ENCODE results near the gene KRTAP27-1.

The KRTAP27-1 gene

GRCh38 chr21:30337276-30337744 lies at the start of gene KRTAP27-1:
KRTAP27-1 (minus strand) TSS chr21:30337694; CDS start chr21:30337668, 26 bp downstream.
- no peak within 1 kb of the TSS for H3K4me3 ChIP-seq (ENCODE audit: low read depth, low read length)

DNA sequence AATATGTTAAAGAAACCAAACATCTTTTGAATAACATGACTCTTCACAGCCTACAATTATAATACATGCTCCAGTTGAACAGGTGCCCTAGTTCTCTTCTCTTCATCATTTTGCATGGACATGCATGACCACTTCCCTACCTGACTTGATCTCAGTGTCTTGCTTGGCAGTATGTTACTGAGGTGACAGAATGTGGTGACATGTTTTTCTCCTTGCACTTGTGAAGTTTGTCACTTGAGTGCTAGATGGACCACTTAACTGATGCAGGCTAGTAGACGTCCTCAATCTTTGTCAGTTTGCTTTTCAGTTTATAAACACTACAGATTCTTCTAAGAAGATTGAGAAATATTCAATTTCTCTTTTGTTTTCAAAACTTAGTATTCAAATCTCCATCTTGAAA lies 44.7 kb upstream of the KRTAP27-1 start:
- no peak overlapping the region for H3K4me3 ChIP-seq (ENCODE audit: low read depth, low read length)

- H3K4me3 ChIP-seq (ENCODE audit: low read depth, low read length): no peak within 1 kb of the TSS
Measured at GRCh38 chr21:30372139-30372770, 34.8 kb upstream of the KRTAP27-1 start, which contains the start of gene KRTAP13-2. KRTAP13-2 (minus strand) TSS chr21:30372271; CDS start chr21:30372213, 58 bp downstream.

- no peak overlapping the region for H3K4me3 ChIP-seq (ENCODE audit: low read depth, low read length)
Measured at GRCh38 chr21:30355906-30356305, 18.4 kb upstream of the KRTAP27-1 start.

- H3K4me3 ChIP-seq (ENCODE audit: low read depth, low read length): no peak overlapping the region
Measured at GRCh38 chr21:30354308-30355005, 17.0 kb upstream of the KRTAP27-1 start.

DNA sequence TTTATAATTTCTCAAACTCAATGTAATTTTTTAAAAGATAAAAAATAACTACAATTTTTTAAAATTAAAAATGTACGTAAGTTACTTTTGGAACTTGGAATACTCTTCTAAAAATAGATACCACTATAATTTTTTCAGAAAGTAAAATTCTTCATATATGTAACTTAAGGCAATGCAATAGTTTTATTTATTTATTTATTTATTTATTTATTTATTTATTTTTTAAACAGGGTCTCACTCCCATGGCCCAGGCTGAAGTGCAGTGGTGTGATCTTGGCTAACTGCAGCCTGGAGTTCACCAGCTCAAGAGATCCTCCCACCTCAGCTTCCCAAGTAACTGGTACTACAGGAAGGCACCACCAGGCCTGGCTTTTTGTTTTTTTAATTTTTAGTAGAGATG lies 14.0 kb upstream of the KRTAP27-1 start:
- no peak overlapping the region for H3K4me3 ChIP-seq (ENCODE audit: low read depth, low read length)

- no peak overlapping the region for H3K4me3 ChIP-seq (ENCODE audit: low read depth, low read length)
Measured at GRCh38 chr21:30349572-30349971, 12.1 kb upstream of the KRTAP27-1 start.

GRCh38 chr21:30348506-30348905 lies 11.0 kb upstream of the KRTAP27-1 start, which contains the start of gene KRTAP23-1:
KRTAP23-1 (minus strand) TSS chr21:30348606; CDS start chr21:30348606, 0 bp downstream.
- no peak within 1 kb of the TSS for H3K4me3 ChIP-seq (ENCODE audit: low read depth, low read length)

- H3K4me3 ChIP-seq (ENCODE audit: low read depth, low read length): no peak overlapping the region
Measured at GRCh38 chr21:30345014-30345413, 7.5 kb upstream of the KRTAP27-1 start.

DNA sequence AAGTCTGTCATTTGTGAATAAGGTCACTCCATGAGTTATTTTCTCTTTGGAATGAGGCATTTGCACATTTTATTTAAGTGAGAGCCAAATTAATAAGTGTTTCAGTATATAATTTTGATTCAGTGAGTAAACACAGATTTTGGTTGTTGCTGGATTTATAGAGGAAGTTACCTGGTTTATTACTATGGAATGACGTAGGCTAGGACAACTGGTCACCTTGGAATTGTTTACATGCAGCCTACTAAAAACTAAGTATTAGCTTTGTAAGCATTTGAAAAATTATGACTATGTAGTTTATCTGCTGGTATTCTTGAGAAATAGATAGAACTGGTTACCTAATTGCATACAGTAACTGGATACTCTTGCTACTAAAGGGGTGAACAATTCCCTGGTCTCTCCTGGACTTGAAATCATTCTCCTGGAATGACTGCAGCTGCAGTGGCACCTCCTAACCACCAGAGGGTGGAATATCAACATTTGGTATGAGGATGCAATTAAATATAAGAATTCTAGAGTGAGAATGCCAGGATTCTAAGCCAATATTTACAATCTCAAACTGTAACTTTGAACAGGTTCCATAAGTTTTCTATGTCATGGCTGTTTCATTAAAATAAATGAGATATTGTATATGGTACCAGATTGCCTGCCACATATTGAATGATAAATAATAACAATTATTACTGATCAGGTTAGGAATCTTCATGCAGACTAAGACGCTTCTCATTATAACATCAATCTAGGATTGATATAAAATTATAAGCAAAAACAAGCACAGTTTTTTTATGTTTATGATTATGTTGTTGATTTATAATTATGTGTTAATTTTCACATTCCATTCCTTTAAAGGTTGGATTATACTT lies 3.5 kb upstream of the KRTAP27-1 start:
- no peak overlapping the region for H3K4me3 ChIP-seq (ENCODE audit: low read depth, low read length)

GRCh38 chr21:30338717-30339116 lies 1.2 kb upstream of the KRTAP27-1 start:
- no peak overlapping the region for H3K4me3 ChIP-seq (ENCODE audit: low read depth, low read length)

GRCh38 chr21:30337772-30338171 lies 278 bp upstream of the KRTAP27-1 start:
- H3K4me3 ChIP-seq (ENCODE audit: low read depth, low read length): no peak overlapping the region

DNA sequence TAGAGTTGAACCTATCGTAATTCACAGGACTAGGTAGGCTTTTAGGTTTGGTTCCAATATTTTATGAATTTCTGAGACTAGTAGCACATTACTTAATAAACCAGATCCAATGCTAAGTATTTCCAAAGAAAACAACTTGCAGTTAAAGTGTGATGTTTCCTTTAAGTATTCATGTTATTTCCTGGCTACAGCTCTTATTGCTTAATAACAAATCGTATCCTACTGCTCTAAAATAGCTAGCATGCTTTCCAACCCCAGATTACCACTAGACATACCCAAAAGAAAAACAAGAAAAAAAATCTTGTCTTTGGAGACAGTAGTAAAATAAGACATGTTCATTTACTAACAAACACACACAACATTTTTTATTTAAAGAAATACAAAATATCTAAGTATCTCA lies 898 bp downstream of the KRTAP27-1 start:
- no peak overlapping the region for H3K4me3 ChIP-seq (ENCODE audit: low read depth, low read length)

- no peak overlapping the region for H3K4me3 ChIP-seq (ENCODE audit: low read depth, low read length)
Measured at GRCh38 chr21:30333736-30334135, 3.8 kb downstream of the KRTAP27-1 start.

DNA sequence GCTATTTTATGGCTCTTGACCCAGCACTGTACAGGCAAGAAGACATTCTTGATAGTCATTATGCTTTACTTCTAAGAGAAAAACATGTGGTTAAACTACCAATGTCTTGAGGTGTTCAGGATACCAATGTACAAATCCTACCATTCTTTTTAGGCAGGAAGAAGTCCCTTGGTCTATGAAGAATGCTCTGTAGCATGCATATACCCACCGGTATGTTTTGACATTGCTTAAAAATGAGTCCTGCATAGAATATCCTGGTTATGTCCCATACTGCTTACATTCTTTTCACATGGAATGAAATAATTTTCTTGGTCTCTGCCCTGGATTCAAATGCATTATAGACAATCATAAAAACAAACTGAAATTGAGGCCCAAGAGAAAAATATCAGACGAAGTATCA lies 4.8 kb downstream of the KRTAP27-1 start:
- H3K4me3 ChIP-seq (ENCODE audit: low read depth, low read length): no peak overlapping the region

- no peak overlapping the region for H3K4me3 ChIP-seq (ENCODE audit: low read depth, low read length)
Measured at GRCh38 chr21:30329203-30329875, 8.2 kb downstream of the KRTAP27-1 start.

DNA sequence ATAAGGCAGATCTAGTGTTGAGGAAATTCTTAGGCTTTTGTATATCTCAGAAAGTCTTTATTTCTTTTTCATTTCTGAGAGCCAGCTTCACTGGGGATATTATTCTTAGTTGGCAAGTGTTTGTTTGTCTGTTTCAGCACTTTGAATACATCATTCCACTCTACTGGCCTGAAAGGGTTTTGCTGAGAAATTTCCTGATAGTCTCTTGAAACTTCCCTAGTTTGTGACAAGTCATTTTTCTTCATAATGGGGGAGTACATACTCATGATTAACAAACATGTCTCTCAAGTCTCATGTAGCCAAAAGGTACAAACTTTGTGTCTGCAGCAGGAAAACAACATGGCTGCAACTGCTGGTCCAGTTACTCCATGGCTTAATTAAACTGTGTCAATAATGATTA lies 11.1 kb downstream of the KRTAP27-1 start:
- no peak overlapping the region for H3K4me3 ChIP-seq (ENCODE audit: low read depth, low read length)

DNA sequence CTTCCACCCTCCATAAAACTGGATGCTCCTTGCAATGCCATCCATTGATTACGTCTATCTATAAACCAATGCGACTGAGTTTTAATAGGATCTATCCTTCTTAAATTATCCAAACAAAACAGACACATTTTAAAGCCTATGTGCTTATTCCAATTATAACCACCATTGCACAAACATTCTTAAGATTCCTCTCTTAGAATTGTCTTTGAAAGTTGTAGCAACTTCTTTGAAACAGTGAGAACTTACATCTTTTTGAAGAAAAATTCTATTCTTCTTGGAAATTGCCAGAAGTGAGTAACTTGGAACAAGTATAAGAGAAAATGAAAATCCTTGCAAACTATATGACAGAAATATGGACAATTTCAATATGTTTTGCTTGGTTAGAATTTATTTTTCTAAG lies 17.3 kb downstream of the KRTAP27-1 start, which contains the start of gene KRTAP26-1:
Gene KRTAP26-1 (minus strand): TSS at position 101 of the 400 bp plus-strand sequence. CDS start 280 bp downstream, outside the sequence.
- no peak within 1 kb of the TSS for H3K4me3 ChIP-seq (ENCODE audit: low read depth, low read length)

DNA sequence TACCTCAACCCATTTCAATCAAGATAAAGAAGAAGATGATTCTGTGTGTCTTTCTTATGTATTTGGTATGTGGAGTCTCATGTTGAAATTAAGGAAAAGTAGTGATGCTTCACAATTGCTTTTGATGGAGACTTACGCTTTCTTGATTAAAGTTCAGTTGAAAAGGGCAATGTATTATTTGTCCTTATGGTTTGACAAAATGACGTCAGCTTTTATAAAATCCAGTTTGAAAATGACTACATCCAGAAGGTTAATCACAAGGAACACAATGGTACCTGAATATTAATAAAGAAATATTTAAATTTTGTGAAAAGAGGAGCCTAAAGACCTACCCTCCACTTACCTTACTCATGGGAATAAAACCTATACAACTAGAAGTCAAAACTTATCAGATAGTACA lies 21.8 kb downstream of the KRTAP27-1 start:
- H3K4me3 ChIP-seq (ENCODE audit: low read depth, low read length): no peak overlapping the region

DNA sequence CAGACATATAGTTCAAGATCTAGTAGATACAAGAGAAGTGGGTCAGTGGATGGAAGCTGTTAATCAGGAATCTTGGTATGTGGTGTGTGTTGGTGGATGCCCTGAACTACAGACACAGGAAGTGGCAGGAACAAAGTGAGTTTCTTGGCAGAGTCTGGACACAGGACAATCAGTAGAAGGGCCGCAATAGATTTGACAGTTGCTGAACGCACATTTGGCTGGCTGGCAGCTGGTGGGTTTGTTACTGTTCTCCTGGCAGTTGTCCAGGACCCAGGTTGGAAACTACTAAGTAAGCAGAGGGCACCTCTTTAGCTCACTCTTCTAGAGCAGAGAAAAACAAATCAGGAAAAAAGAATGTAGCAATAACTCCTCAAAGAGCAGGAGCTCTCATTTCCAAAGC lies 30.6 kb downstream of the KRTAP27-1 start:
- no peak overlapping the region for H3K4me3 ChIP-seq (ENCODE audit: low read depth, low read length)

GRCh38 chr21:30305136-30305535 lies 32.4 kb downstream of the KRTAP27-1 start:
- H3K4me3 ChIP-seq (ENCODE audit: low read depth, low read length): no peak overlapping the region
